H1 (cell line): Measurements from ENCODE around the gene LDHAL6A.

ENCODE experiments used
- ATF2 ChIP-seq: IDR thresholded peaks from 2 replicates; pipeline ENCODE4 v1.6.1; 2012; ENCODE audit warnings: low read length, inconsistent platforms
- CREB1 ChIP-seq: IDR thresholded peaks from 2 replicates; pipeline ENCODE4 v1.6.1; 2012; ENCODE audit warnings: inconsistent platforms
- EGR1 ChIP-seq: IDR thresholded peaks from 2 replicates; pipeline ENCODE4 v1.6.1; 2011; ENCODE audit warnings: low read depth, low read length, borderline replicate concordance
- HDAC2 ChIP-seq, 2 experiments: fragments of 300-600 bp in 1 of 2; sonication (generic) in 1 of 2; IDR thresholded peaks; 2 replicates each; pipeline ENCODE4 v1.6.1; 2011 to 2012; ENCODE audit warnings: low read depth in 2 of 2, low read length in 2 of 2, mild to moderate bottlenecking in 2 of 2, moderate library complexity in 2 of 2, borderline replicate concordance in 1 of 2, inconsistent platforms in 1 of 2
- MAFK ChIP-seq: IDR thresholded peaks from 2 replicates; pipeline ENCODE4 v1.6.1; 2012; ENCODE audit warnings: low read depth, mild to moderate bottlenecking, improper control_type of control experiment, low read length
- MAX ChIP-seq: IDR thresholded peaks from 2 replicates; pipeline ENCODE4 v1.6.1; 2012; ENCODE audit warnings: inconsistent platforms
- POLR2A ChIP-seq, 2 experiments: IDR thresholded peaks; 1 replicate in 1 of 2; 2 replicates in 1 of 2; pipeline ENCODE4 v1.6.1; 2011; ENCODE audit warnings: low read depth in 2 of 2, low read length in 2 of 2, mild to moderate bottlenecking in 2 of 2; ENCODE audit errors: control extremely low read depth in 1 of 2
- POLR2AphosphoS5 ChIP-seq: IDR thresholded peaks from 2 replicates; pipeline ENCODE4 v1.6.1; 2011; ENCODE audit warnings: low read depth, low read length
- RXRA ChIP-seq: IDR thresholded peaks from 2 replicates; pipeline ENCODE4 v1.6.1; 2011; ENCODE audit warnings: low read depth, mild to moderate bottlenecking, low read length, moderate library complexity; ENCODE audit not compliant: insufficient read depth
- SIN3A ChIP-seq, 2 experiments: IDR thresholded peaks in 1 of 2; conservative IDR thresholded peaks in 1 of 2; 2 replicates each; pipeline ENCODE4 v1.6.1; 2011 to 2012; ENCODE audit warnings: low read length in 2 of 2, improper control_type of control experiment in 1 of 2, low read depth in 1 of 2, mild to moderate bottlenecking in 1 of 2
- SP4 ChIP-seq: IDR thresholded peaks from 2 replicates; pipeline ENCODE4 v1.6.1; 2012; ENCODE audit warnings: low read length, inconsistent platforms

GRCh38 chr11:18523084-18523483 lies 67.4 kb downstream of the LDHAL6A start:
- TF ChIP-seq EGR1, result no peak
- TF ChIP-seq CREB1, result no peak
- TF ChIP-seq POLR2A (IDR thresholded peaks at IDR 0.05; ENCODE audit: control extremely low read depth in 1 of 2, low read depth in 2 of 2, low read length in 2 of 2), result no peak
- TF ChIP-seq MAFK, result no peak
- TF ChIP-seq ATF2, result no peak
- TF ChIP-seq SP4, result no peak
- no peak for TF ChIP-seq HDAC2 (IDR thresholded peaks at IDR 0.05; ENCODE audit: borderline replicate concordance in 1 of 2, low read depth in 2 of 2, low read length in 2 of 2)
- no peak for TF ChIP-seq MAX
- TF ChIP-seq SIN3A (conservative IDR thresholded peaks at IDR 0.05 in 1 of 2, IDR thresholded peaks at IDR 0.05 in 1 of 2; ENCODE audit: low read depth in 1 of 2, low read length in 2 of 2), result no peak
- no peak for TF ChIP-seq RXRA
- TF ChIP-seq POLR2AphosphoS5, result no peak
